GM21619 (cell line): ENCODE data around the gene POU2F1.

Experiments
- ATAC-seq: cut with Tn5 transposase; IDR thresholded peaks from one replicate; pipeline ENCODE4 v1.9.1; 2021; ENCODE audit not compliant: unreplicated experiment

The POU2F1 gene

DNA sequence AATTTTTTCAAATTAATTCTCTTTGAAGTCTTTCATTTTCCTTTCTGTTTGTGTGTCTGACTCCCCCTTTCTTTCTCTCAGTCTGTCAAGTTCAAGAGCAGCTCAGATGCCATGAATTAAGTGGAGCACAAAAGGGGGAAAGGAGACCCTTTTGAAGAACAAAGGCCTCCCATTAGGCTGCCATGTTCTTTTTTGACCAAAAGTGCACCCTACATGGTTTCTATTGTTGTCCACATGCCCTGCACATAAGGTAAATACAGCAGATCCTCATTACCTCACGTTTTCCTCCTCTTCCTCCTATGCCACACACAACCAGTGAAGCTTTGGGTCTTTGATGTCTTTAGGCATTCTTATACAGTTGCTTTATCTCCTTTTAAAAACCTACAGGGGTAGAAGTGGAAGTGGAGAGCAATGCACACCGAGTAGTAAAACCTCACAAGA, 47.7 kb downstream of the POU2F1 start:
- no peak for ATAC-seq

DNA sequence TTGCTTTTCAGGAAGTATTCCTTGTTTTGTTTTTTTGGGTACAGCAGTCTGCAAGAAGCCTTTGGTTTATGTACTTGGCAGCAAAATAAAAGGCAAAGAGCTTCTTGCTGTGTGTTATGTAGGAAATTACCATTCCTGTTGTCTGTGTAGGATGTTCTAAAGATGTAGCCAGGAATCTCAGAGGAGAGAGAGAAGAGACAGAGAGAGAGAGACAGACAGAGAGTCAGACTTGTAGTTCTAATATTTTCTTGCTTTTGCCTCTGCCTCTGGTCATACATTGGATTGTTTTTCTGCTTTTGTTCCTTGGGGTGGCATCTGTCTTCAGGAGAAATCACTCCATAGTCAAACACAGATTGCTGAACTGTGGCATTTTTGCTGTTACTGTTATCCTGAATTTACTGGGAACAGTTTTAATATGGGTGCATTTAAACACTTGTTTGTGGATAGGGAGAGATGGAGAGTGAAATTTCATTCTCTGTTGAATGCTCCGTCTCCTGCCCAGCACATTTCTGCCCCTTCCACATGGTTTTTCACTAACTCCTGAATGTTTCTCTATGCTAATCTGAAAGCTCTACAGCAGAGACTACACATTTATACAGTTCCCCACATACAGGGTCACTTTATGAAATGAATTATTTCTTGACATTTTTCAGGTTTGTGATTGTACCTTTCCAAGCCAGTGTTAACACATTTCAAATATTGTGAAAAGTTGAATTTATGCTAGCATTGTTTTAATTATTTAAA, 49.8 kb downstream of the POU2F1 start:
- no peak for ATAC-seq

DNA sequence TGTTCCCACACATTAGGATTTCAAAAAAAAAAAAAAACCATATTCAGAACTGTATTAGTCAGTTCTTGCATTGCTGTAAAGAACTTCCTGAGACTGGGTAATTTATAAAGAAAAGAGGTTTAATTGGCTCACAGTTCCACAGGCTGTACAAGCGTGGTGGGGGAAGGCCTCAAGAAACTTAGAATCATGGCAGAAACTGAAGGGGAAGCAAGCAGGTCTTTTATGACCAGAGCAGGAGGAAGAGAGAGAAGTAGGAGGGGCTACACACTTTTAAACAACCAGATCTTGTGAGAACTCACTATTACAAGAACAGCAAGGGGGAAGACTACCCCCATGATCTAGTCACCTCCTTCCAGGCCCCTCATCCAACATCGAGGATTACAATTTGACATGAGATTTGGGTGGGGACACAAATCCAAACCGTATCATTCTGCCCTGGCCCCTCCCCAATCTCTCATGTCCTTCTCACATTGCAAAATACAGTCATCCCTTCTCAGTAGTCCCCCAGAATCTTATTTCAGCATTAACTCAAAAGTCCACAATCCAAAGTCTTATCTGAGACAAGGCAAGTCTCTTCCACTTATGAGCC, 51.8 kb downstream of the POU2F1 start:
- no peak for ATAC-seq

DNA sequence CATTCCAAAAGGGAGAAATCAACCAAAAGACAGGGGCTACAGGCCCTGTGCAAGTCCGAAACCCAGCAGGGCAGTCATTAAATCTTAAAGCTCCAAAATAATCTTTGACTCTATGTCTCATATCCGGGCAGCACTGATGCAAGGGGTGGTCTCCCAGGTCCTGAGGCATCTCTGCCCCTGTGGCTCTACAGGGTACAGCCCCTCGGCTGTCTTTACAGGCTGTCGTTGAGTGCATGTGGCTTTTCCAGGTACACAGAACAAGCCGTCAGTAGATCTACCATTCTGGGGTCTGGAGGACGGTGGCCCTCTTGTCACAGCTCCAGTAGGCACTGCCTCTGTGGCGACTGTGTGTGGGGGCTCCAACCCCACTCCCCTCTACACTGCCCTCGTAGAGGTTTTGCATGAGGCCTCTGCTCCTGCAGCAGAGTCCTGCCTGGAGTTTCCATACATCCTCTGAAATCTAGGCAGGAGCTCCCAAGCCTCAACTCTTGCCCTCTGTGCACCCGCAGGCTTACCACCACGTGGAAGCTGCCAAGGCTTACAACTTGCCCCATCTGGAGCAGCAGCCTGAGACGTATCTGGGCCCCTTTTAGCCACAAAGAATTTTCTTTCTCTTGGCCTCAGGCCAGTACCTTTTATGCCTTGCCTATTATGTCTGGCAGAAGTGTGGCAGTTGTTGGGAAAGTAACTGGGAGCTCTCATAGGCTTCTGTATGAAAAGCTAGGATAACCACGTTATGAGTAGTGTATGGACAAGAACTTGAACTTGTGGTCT, 52.5 kb downstream of the POU2F1 start:
- ATAC-seq = no peak

DNA sequence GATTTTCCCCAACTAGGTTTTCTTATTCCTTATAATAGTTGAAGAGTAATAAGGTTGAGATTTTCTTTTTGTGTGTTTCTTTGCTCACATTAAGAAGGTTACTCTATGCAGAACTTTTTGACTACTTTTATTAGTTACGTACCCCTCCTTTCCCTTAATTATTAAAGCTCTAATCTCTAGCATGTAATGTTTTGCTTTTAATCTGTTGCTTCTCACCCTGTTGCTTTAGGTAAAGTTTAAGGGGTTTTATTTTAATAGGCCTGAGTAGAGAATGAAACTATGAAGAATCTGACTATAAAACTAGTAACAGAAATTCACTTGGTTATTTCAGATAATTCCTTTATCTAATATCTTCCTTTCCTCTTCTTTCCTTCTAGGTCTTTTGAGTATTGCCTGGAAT, 53.4 kb downstream of the POU2F1 start:
- ATAC-seq = no peak

DNA sequence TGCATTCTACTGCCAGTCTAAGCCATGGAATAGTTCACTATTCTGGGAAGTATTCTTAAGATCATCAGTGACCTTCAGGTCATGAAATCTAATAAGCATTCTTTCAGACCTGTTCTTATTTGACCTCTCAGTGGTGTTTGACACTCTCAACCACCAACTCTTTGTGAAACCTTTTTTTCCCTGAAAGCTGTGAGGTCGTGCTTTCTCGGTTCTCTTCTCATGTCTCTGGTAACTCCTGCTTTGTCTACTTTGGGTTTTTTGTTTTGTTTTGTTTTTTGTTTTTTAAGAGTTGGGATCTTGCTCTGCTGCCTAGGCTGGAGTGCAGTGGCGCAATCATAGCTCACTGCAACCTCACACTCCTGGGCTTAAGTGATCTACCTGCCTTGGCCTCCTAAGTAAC, 56.3 kb downstream of the POU2F1 start:
- peak; percentile 88 for ATAC-seq

DNA sequence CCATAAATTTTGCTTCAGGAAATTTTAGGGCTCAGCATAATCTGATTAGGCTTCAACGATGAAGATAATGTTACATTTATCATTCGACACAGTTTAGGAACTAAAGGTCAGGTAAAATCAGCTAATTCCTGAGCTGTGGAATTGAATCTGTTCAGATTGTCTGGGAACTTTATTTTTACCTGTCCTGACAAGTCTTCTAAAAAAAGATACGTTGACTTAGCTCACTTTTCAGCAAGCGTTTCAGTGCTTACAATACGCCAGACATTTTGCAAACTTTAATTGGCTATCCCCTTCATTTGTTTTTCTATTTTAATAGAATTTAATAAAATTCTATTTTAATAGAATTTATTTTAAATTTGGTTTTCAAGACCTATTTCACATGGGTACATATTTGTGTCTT, 57.8 kb downstream of the POU2F1 start:
- no peak for ATAC-seq

DNA sequence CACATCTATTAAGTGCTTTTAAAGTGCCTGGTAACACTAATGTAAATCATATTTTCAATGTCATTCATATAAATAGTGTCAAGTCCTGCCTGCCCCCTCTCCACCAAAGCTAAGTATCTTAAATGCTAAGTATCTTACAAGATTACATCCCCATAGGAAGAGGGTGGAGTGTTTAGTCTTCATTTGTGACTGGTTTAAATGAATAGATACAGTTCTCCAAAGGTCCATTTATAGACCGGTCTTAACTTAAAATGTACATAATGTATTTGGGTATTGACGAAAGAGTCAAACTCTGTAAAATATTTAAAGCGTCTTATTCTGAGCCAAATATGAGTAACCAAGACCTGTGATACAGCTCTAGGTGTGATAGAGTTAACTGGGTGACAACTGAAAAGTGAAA, 60.2 kb downstream of the POU2F1 start:
- ATAC-seq = no peak

DNA sequence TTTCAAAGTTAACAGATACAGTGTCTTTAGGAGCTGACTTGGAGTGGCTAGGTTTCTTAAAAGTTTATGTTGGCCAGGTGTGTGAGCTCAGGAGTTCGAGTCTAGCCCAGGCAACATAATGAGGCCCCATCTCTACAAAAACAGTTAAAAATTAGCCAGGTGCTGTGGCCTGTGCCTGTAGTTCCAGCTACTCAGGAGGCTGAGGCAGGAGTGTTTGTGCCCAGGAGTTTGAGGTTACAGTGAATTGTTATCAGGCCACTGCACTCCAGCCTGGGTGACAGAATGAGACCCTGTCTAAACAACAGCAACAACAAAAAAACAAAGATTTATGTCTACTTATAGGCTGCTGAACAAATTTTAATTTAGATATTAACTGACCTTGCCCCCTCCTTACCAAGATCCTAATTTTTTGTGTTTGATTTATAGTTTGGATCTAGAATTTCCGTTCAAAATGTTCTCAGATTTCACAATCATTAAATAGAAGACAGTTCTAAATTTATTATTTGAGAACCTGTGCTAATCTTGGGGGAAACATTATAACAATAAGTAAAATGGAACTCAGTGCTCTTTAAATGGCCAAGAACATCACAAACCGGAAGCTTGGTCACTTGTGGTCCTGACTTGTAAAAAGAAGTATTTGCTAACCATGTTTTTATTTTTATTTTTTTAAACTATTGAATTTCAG, 67.8 kb downstream of the POU2F1 start:
- no peak for ATAC-seq

DNA sequence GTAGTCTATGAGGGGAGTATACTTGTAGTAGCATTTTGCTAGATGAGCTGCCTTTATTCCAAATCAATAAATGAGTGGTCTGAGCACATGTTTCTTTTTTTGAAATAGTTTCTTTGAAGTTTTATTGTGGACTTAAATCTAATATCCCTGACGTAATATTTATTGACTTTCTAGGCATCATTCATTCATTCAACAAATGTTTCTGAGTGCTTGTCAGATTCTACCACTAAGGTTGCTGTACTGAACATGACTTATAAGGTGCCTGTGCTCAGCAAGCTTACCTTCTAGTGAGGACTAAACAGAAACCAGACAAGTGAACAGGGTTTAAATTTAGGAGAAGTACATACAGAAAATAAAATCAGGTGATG, 68.4 kb downstream of the POU2F1 start:
- no peak for ATAC-seq

DNA sequence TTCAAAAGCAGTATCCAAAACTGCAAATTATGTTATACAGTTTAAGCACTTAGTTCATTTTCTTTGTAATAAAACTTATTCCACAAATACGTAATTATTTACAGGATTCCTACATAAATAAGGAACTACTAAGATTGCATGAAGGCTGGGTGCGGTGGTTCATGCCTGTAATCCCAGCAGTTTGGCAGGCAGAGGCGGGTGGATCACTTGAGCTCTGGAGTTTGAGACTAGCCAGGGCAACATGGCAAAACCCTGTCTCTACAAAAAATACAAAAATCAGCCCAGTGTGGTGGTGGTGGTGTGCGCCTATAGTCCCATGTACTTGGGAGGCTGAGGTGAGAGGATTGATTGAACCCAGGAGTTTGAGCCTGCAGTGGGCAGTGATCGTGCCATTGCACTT, 69.3 kb downstream of the POU2F1 start:
- no peak for ATAC-seq

DNA sequence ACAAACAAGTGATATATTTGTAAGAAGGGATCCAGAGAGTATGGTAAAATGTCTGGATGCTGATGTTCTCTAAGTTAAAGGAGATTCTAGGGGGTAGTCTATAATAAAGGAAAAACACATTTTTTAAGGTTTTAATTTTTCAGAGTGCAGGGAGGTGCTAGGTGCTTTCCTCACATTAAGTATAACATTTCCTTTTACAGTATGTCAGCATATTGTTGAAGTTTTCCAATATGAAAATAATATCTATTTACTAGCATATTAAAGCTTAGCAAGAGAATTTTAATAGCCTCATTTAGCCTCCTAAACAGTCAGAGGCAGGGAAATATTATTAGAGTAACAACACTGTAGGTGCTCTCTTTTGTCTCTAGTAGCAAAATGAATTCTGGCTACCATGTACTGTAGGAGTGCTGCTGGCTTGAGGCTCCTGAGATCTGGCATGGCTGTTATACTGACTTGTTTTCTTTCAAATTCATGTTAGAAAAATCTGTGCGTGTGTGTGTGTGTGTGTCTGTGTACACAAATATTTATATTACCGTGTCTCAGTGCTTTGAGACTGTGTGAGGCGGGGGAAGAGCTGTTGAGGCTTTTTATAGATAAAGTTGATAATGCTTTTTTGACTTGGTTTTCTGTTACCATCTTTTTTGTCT, 71.0 kb downstream of the POU2F1 start:
- ATAC-seq = no peak

DNA sequence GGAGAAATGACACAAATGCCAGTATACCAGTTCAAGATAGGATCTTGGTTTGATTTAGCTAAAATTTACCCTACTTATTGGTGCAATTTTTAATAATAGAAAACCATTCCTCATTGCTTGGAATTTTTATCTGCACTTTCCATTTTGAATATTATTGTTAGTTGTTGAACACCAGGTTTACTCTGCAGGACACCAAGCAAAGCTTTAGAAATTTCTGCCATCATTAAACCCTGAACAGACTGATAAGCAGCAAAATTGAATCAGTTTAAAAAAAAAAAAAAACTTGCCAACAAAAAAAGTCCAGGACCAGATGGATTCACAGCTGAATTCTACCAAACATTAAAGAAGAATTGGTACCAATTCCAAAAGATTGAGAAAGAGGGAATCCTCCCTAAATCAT, 71.5 kb downstream of the POU2F1 start:
- no peak for ATAC-seq

DNA sequence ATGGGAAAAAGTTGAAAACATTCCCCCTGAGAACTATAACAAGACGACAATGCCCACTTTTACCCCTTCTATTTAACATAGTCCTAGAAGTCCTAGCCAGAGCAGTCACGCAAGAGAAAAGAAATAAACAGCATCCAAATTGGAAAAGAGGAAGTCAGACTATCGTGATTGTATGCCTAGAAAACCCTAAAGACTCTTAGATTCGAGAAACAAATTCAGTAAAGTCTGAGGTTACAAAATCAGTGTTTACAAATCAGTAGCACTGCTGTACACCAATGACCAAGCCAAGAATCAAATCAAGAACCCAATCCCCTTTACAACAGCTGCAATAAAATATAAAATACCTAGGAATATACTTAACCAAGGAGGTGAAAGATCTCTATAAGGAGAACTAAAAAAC, 72.4 kb downstream of the POU2F1 start:
- no peak for ATAC-seq

DNA sequence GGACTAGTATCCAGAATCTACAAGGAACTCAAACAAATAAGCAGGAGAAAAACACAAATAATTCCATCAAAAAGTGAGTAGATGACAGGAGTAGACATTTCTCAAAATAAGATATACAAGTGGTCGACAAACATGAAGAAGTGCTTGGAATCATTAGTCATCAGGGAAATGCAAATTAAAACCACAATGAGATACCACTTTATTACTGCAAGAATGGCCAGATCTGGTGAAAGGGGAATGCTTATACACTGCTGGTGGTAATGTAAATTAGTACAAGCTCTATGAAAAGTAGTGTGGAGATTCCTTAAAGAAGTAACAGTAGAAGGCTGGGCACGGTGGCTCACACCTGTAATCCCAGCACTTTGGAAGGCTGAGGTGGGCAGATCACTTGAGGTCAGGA, 73.8 kb downstream of the POU2F1 start:
- ATAC-seq = no peak

DNA sequence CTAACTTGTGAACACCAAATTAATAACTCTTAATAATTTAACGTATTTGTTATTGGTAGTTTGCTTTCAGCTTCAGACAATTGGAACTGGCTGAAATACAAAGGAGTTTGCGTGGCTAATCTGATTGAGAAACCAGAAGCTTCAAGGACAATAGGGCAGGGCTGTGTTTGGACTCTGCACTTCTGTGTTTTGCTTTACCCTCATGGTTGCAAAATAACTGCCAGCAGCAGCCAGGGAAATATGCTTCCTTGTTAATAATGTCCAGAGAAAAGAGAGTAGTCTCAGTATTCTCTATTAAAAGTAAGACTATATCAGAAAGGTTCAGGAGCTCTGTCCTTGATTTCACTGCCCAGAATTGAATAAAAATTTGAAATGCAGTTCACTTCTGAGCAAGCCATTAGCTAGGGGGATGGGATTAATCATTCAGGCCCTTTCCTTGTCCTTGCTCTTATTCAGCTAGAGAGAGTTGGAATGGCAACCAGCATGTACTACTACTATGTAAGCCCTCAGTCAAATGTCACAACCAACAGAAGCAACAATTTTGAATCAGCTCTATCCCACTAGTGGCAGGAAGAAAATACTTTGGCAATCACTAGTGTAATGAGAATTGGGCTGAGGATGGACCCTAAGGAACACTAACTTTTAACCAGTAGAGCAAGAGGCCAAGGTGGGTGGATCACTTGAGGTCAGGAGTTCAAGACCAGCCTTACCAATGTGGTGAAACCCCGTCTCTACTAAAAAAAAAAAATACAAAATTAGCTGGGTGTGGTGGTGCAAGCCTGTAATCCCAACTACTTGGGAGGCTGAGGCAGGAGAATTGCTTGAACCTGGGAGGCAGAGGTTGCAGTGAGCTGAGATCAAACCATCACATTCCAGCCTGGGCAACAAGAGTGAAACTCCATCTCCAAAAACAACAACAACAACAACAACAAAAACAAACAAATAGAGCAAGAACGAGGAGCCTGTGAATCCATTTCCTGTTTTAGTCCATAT, 76.8 kb downstream of the POU2F1 start:
- ATAC-seq = no peak

DNA sequence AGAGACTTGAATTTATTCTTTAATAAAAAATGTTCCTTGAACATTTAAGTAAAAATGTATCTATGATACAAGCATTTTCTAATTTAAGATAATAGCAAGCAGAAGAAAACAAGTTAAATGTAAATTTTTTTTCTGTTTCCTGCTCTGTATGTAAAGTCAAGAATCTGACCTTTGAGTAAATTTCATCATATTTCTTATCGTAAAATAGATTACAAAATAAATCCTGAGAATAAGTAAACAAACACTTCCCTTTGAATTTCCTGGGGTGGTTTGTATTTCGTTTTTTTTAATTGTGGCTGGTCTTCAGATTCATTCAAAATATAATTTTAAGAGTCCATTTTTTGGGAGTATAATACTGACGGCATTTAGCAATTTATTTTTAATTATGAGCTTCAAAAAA, 77.6 kb downstream of the POU2F1 start:
- no peak for ATAC-seq

DNA sequence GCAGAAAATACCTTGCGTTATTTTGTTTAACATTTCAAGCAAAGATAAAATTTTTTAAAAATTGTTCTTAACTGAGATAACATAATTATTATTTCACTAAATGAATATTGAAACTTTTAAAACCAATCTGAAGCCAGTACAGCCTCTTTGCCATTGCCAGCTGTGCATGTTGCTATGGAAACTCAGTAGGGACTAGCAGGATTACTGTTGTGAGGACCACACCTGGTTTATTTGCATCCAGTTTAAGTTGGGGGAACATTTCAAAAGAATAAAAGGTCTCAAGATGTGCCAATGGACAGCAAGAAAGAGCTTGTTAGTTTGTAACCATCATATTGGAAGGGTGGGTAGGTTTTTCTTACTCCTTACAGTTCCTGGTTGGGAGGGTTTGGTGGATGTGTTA, 80.7 kb downstream of the POU2F1 start:
- ATAC-seq = no peak

DNA sequence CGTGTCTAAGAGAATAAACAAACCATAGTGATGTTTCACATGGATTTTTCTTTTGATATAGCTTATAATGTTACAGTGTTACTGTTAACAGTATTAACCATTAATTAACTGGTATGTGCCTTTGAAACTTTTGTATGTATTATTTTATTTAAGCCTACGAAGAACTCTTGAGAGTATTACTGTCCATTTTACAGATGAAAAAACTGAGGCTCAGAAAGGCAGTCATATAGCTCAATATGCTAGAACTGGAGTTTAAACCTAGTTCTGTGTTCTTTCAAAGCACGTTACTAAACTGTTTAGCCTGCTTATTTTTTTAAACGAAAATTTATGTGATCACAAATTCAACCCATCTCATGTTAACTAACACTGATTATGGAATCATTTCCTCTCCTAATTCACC, 83.5 kb downstream of the POU2F1 start:
- ATAC-seq = no peak
